Measurements from ENCODE around the gene NAA10. TPM values are rescaled to one million over a fixed set of nuclear protein-coding genes. Genes with fewer than 3 reads are reported as not detected.

The NAA10 gene
- total RNA-seq, 4 donors from 2014 or later = 85.7 to 101 (median 90.7) TPM

DNA sequence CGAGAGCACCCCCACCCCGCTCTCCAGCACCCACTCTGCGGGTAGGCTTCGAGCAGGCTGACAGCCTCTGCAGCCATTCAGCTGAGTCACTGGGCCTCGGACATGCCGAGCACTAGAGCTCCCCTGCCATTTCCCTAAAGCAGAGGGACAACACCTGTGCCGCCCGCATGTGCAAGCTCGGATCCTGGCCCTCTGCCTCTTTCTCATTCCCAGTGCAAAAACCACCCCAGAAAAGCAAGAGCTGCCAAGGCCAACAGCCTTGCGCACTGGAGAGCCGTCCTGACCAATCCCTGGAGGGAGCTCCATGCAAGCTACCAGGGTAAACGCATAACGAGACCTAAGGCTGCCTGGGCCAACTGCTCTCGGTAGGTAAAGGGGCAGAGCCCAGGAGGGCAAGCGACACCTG, 31.4 kb upstream of the NAA10 start:
- TF ChIP-seq, protein P1, sequence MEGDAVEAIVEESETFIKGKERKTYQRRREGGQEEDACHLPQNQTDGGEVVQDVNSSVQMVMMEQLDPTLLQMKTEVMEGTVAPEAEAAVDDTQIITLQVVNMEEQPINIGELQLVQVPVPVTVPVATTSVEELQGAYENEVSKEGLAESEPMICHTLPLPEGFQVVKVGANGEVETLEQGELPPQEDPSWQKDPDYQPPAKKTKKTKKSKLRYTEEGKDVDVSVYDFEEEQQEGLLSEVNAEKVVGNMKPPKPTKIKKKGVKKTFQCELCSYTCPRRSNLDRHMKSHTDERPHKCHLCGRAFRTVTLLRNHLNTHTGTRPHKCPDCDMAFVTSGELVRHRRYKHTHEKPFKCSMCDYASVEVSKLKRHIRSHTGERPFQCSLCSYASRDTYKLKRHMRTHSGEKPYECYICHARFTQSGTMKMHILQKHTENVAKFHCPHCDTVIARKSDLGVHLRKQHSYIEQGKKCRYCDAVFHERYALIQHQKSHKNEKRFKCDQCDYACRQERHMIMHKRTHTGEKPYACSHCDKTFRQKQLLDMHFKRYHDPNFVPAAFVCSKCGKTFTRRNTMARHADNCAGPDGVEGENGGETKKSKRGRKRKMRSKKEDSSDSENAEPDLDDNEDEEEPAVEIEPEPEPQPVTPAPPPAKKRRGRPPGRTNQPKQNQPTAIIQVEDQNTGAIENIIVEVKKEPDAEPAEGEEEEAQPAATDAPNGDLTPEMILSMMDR (IDR thresholded peaks at IDR 0.05) = no peak
- ATAC-seq (ENCODE audit: low FRiP score) (no peak), DNase-seq (ENCODE audit: low spot score) (no peak)

DNA sequence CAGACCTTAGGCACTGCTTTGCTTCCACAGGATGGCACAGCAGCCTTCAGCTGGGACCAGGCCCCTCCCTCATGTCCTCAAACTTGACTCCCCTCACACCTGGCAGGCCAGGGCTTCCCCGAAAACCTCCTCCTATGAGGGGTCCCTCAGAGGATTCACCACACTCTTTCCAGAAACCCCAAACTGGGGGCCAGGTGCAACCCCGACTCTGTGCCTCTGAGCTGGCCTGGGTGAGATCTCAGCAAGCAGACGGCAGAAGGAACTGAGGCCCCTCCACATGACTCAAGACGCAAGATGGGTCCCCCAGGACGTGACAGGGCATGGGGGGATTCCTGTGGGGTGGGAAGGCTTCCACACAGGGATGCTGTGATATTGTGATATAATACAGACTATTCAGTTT, 30.6 kb upstream of the NAA10 start:
- ATAC-seq (ENCODE audit: low FRiP score) = no peak
- no peak for DNase-seq (ENCODE audit: low spot score)
- TF ChIP-seq, protein P1 (IDR thresholded peaks at IDR 0.05) = no peak

DNA sequence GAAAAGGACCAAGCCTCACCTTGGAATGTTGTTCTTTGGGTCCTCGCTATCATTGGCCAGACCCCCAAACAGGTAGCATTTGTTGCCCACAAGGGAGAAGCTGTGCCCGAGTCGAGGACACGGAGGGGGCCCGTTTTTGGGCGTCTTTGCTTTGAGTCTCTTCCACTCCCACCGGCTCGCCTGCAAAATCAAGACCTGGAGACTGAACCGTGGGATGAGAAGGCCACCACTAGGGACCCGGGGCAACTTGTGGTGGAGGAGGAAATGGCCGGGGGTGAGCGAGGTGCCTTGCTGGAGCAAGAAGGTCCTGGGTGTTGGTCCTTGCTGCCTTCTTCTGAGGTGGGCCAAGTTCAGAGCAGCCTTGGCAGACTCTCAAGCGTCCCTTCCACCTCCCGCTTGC, 29.3 kb upstream of the NAA10 start:
- no peak for ATAC-seq (ENCODE audit: low FRiP score)
- DNase-seq (ENCODE audit: low spot score) = no peak
- TF ChIP-seq, protein P1 (IDR thresholded peaks at IDR 0.05) = no peak

DNA sequence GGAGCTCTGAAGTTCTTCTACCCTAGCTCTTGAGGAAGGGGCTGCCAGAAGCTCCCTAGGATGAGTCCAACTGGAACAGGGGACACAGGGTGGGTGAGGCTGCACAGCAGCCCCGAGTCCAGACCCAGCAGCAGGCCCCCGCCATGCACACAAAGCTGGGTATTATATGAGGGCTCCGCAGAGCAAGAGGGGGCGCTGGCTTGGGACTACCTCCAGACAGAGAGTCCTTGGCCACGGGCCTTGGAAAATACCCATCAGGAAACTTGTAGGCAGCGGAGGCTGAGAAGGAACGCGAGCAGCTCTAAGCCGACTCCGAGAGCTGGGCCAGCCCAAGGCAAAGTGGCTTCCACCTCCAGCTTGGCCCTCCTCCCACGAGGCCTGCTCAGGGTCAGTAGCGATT, 28.7 kb upstream of the NAA10 start:
- DNase-seq (ENCODE audit: low spot score) = no peak
- TF ChIP-seq, protein P1 (IDR thresholded peaks at IDR 0.05) = no peak
- ATAC-seq (ENCODE audit: low FRiP score) = no peak

DNA sequence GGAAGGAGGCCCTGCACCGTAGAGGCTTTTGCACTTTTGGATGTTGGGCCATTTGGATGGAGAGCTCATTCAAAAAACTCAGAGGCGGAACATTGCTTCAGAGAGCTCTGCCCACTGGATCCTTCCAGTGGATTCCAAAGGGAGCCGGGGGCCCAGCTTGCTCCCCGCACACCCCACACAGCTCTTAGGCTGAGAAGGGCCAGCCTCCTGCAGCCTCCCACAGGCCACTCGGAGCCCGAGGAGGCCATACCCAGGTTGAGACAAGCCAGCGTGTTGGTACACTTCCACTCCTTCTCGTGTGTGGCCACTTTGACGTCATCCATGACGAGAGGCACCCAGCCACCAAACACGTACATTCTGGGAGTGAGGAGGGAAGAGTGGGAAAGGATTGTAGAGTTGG, 26.5 kb upstream of the NAA10 start:
- no peak for ATAC-seq (ENCODE audit: low FRiP score)
- TF ChIP-seq, protein P1 (IDR thresholded peaks at IDR 0.05) = no peak
- no peak for DNase-seq (ENCODE audit: low spot score)

DNA sequence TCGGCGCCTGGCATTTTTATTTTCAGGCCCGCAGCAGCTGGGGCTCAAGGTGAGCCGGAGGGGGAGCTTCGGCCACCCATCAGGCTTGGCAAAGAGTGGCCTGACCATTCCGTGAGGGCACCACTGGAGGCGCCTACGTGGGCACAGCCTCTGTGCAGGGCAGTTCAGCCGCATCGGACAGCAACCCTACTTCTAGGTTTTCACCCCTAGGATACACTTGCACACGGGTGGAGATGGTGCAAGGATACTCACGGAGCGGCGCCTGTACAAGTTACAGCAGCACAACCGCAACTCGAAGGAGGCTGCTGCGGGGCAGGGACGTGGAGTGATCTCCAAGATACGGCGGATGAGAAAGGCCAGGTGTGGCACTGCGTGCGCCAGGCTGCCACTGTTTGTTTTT, 25.9 kb upstream of the NAA10 start:
- ATAC-seq (ENCODE audit: low FRiP score) (no peak), DNase-seq (ENCODE audit: low spot score) (no peak)
- TF ChIP-seq, protein P1 (IDR thresholded peaks at IDR 0.05) = no peak

DNA sequence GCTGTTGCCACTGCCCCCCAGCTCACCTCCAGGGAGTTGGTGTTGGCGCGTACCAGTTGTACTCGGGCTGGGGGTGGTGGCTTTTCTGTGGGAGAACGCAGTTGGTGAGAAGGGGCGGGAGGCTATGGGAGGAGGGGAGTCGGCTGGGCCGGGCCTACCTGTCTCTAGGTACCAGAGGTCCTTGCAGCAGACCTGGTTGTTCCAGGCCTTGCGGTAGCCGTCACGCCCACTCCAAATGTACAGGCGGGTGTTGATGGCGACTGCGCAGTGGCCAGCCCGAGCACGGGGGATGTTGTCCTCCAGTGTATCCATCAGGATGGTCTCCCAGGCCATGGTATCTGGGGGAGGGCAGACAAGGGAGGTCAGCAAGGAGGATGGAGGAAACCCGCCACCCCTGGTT, 25.2 kb upstream of the NAA10 start:
- DNase-seq (ENCODE audit: low spot score) (no peak), ATAC-seq (ENCODE audit: low FRiP score) (no peak)
- TF ChIP-seq, protein P1 (IDR thresholded peaks at IDR 0.05) = no peak
